ENCODE results near the gene ZNF804A.
"Not testable (repeated sequence)": the region's sequence is repeated elsewhere in the genome, so short reads cannot be mapped to it uniquely, and the experiment has no call there.

GRCh38 chr2:184759557-184760255, 161.4 kb downstream of the ZNF804A start:
- TF ChIP-seq SUZ12 (IDR thresholded peaks at IDR 0.05; ENCODE audit: extremely low read depth, insufficient read depth, insufficient read length); YY1 (IDR thresholded peaks at IDR 0.05; ENCODE audit: insufficient read depth, insufficient read length): not testable (repeated sequence)
